PC-9 (cell line): ENCODE results near the gene MVP.

Source experiments
- EZH2 ChIP-seq: fragments of 200-600 bp; sonication (generic); IDR thresholded peaks from 2 replicates; pipeline ENCODE4 v1.8.0; 2017; ENCODE audit warnings: antibody characterized with exemption, low read depth
- TF ChIP-seq, protein P1 (sequence below): fragments of 200-600 bp; sonication (generic); conservative IDR thresholded peaks from 2 replicates; pipeline ENCODE4 v1.6.1; 2017; ENCODE audit warnings: mixed run types, antibody characterized with exemption, mild to moderate bottlenecking, moderate library complexity

DNA sequence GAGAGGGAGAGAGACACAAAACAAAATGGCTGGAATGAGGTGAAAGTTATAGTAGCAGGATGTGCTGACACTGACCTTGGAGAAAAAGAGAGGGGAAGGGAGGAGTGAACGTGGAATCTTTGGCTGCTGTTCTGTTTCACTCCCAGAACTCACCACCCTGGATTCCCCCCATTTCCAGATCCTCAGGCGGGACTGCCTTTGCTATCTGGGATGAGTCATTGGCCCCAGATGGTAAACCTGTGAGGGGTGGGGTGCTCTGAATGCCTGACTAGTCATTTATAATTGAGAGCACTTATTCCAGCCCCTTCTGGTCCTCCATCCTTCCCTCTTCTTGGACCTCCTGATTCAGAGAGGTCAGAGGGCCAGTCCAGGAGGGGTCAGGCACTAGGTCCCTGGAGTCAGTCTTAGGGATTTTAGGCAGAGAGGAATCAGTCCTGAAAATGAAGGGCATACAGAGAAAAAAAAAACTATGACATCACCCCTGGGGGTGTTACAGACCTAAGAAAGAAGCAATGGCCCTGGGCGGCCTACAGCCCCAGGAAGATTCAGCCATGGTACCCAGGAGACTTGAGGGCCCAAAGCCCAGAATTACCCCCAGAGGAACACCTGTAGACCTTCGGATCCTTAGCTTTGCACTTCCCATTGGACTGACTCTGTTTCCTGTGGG lies 44.4 kb upstream of the MVP start:
- TF ChIP-seq, protein P1, sequence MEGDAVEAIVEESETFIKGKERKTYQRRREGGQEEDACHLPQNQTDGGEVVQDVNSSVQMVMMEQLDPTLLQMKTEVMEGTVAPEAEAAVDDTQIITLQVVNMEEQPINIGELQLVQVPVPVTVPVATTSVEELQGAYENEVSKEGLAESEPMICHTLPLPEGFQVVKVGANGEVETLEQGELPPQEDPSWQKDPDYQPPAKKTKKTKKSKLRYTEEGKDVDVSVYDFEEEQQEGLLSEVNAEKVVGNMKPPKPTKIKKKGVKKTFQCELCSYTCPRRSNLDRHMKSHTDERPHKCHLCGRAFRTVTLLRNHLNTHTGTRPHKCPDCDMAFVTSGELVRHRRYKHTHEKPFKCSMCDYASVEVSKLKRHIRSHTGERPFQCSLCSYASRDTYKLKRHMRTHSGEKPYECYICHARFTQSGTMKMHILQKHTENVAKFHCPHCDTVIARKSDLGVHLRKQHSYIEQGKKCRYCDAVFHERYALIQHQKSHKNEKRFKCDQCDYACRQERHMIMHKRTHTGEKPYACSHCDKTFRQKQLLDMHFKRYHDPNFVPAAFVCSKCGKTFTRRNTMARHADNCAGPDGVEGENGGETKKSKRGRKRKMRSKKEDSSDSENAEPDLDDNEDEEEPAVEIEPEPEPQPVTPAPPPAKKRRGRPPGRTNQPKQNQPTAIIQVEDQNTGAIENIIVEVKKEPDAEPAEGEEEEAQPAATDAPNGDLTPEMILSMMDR, result no peak
- no peak for TF ChIP-seq EZH2
